Inferior parietal cortex (tissue), 1 donor: ENCODE measurements around the gene GYPA.
"Not testable (repeated sequence)": the region's sequence is repeated elsewhere in the genome, so short reads cannot be mapped to it uniquely, and the experiment has no call there.

Source experiments
- DNase-seq: peaks from one replicate; pipeline ENCODE4 v3.0.0-alpha.2; 2016; ENCODE audit errors: extremely low spot score

The GYPA gene

GRCh38 chr4:144128709-144129320 is 11.7 kb downstream of the GYPA start:
- not testable (repeated sequence) for DNase-seq

DNA sequence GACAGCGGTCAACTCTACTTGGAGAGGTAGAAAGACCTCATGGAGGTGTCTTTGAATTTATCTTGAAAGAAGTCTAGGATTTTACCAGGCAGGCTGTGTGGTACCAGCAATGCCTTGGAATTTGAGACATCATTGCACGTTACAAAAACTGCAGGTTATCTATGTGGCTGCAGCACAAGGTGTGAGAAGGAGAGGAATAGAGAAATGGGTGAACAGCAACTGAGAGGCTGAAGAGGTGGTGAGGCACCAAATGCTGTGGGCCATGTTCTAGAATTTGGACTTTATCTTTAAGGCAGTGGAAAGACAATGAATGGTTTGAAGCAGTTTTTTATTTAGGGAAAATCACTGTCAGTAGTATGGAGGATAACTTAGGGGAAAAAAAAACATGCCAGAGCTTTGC is 15.4 kb downstream of the GYPA start:
- not testable (repeated sequence) for DNase-seq

GRCh38 chr4:144123982-144124635 is 16.4 kb downstream of the GYPA start:
- not testable (repeated sequence) for DNase-seq

DNA sequence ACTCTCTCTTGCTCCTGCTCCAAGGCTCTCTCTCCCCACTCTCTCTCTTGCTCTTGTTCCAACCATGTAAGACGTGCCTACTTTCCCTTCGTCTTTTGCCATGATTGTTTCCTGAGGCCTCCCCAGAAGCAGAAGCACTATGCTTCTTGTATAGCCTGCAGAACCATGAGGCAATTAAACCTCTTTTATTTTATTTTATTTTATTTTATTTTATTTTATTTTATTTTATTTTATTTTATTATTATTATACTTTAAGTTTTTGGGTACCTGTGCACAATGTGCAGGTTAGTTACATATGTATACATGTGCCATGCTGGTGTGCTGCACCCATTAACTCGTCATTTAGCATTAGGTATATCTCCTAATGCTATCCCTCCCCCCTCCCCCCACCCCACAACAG is 17.2 kb downstream of the GYPA start:
- DNase-seq = not testable (repeated sequence)

- DNase-seq = not testable (repeated sequence)
Observed at GRCh38 chr4:144119752-144120151, 20.8 kb downstream of the GYPA start.

DNA sequence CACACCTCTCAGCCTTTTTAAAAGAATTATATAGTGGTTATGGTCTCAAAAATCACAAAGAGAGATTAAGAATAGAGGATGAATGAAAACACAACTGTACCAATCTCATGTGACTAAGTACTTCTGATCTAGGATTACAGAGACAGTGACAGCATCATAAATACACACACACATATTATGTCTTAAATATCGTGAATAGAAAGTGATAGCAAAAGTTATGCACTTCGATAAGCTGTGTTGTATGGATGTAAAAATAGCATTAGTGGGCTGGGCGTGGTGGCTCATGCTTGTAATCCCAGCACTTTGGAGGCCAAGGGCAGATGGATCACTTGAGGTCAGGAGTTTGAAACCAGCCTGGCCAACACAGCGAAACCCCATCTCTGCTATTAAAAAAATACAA is 25.0 kb downstream of the GYPA start:
- DNase-seq = no peak

- no peak for DNase-seq
Observed at GRCh38 chr4:144113546-144113945, 27.0 kb downstream of the GYPA start.

- DNase-seq = no peak
Observed at GRCh38 chr4:144104509-144105130, 35.9 kb downstream of the GYPA start.

DNA sequence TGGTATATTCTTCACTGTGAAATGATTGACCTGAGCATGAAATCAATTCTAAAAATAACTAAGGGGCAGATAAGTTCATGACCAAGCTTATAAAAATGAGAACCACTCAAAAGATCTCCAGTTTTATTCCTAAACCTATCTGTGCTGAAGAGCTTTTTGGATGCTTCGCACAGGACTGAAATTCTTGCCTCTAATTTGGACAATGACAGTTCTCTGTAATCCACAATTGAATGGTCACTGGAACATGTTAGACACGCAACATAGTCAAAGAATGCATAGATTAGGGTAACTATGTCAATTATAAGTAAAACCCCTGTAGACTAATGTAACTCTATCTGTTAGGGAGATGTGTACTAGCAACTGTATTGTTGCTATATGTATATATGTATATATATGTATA is 42.7 kb downstream of the GYPA start:
- not testable (repeated sequence) for DNase-seq

DNA sequence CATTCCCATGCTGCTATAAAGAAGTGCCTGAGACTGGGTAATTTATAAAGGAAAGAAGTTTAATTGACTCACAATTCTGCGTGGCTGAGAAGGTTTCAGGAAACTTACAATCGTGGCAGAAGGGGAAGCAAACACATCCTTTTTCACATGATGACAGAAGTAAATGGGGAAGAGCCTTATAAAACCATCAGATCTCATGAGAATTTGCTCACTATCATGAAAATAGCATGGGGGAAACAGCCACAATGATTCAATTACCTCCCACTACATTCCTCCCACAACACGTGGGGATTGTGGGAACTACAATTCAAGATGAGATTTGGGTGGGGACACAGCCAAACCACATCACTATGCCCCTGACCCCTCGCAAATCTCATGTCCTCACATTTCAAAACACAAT is 46.5 kb downstream of the GYPA start:
- DNase-seq = not testable (repeated sequence)

GRCh38 chr4:144091181-144091580 is 49.3 kb downstream of the GYPA start:
- not testable (repeated sequence) for DNase-seq

DNA sequence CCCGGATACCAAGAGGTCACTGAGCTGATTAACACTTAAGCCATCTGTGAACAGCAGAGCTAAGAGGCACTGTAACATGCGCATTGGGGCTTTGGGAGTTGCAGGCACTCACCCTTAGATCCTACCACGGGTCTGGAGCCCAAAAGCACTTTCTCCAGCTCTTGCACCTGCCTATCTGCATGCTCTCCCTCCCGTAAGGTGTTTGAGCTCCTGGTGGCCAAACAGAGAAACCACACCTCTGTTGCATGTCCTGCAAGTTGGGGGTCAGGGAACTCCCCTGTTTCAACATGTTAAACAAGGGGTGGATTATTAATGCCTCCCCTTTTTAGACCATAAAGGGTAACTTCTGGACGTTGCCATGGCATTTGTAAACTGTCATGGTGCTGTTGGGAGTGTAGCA is 49.8 kb downstream of the GYPA start:
- DNase-seq = no peak

- not testable (repeated sequence) for DNase-seq
Observed at GRCh38 chr4:144082053-144082452, 58.5 kb downstream of the GYPA start.

DNA sequence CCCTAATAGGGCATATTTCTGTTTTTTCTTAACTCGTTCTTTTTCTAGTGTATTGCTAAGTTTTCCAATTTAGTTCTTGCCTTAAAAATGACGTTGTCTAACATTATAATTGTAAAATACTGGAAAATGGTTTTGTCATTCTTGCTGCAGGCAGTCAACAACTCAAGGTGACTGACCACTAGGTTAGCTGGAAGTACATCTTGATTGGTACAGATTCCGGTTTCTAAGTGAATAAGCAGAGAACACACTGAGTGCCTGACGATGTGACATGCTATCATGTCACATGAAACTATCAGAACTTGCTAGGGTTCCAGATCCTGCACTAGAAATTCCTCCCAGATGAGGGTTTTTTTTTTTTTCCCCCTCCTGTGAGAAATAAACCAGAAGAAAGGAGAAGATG is 60.4 kb downstream of the GYPA start:
- DNase-seq = not testable (repeated sequence)

DNA sequence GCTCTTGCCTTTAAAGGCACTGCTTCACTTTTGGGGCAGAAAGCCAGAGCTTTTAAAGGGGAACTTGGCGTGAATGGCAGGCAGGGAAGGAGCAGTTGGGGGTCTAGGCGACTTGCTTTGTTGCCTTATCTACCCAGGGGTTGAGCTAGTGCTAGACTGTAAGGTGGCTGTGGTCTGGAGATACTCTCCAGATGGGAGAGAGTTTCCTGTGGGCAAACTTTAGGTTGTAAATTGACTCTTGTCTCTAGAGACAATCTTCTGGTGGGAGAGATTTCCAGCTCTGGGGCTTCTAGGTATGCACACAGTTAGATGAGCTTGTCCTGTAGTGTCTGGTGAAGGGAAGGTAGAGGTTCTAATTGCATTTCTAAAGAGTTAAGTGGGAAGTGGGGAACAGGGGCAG is 61.8 kb downstream of the GYPA start:
- DNase-seq = not testable (repeated sequence)

DNA sequence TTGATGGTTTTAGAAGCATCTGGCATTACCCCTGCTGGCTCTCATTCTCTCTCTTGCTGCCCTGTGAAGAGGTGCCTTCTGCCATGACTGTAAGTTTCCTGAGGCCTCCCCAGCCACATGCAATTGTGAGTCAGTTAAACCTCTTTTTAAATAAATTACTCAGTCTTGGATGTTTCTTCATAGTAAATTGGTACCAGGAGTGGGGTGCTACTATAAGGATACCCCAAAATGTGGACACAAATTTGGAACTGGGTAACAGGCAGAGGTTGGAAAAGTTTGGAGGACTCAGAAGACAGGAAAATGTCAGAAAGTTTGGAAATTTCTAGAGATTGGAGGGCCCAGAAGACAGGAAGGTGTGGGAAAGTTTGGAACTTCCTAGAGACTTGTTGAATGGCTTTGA is 79.0 kb downstream of the GYPA start:
- DNase-seq = not testable (repeated sequence)

DNA sequence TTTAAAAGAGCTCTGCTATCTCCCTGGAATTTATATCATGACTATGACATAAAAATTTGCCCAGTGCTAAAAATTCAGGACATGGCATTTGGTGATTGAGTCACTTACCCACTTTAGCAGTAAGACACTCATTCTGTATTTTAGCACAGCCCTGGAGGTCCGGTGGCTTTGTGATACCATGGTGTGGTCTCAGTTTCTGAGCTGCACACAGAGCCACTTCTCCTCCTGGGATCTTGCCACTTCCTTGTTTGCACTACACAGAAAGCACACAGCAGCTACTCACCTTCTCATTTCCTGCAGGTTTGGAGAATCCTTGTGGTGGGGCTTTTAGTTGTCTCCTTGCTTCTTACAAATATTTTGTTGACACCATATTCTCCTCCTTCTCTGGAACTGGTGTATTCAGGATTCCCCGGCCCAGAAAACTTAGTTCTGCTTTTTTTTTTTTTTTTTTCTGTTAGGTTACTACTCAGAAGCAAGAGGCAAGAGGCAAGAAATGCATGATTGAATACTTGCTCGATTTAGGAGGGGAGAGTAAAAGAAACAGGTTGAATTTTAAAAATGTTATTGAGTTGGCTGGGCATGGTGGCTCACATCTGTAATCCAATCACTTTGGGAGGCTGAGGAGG is 80.2 kb downstream of the GYPA start:
- DNase-seq = not testable (repeated sequence)
